CD4-positive, alpha-beta memory T cell (primary cell): Measurements from ENCODE around the gene KCTD19. TPM values are rescaled to one million over a fixed set of nuclear protein-coding genes. Genes with fewer than 3 reads are reported as not detected.

ENCODE experiments used
- polyA plus RNA-seq, 2 donors: library from polyadenylated mRNA; unstranded; fragments of 300-500 nt; fragmentation: Illumina TruSeq; gene quantifications; one replicate each; pipeline ENCODE4 v1.2.3, GENCODE V29; 2021
- total RNA-seq, 2 experiments: library from RNA; stranded (reverse); gene quantifications; one replicate each; pipeline ENCODE4 v1.2.3, GENCODE V29; 2021

KCTD19 gene
- total and polyA plus RNA-seq, 4 experiments from 2014 or later, result 0.10 TPM; not detected in 3

Other genes with a start within 250 kb of the KCTD19 start
- 10 to 100 TPM; 22.2 to 22.7 TPM for gene PHAF1, start 216.8 kb downstream of the KCTD19 start, total RNA-seq
- 10 to 100 TPM in 1 of 2 donors, 1 to 10 TPM in 1; 7.5 to 16.1 TPM for gene PHAF1, start 216.8 kb downstream of the KCTD19 start, polyA plus RNA-seq
- gene B3GNT9, start 175.7 kb downstream of the KCTD19 start, total RNA-seq, result 10 to 100 TPM; 10.0 to 10.4 TPM
- gene B3GNT9, start 175.7 kb downstream of the KCTD19 start, polyA plus RNA-seq, result 10 to 100 TPM; 10.0 to 11.8 TPM
- 100 to 1,000 TPM; 161 to 173 TPM for gene TRADD, start 166.8 kb downstream of the KCTD19 start, total RNA-seq
- 100 to 1,000 TPM; 221 to 285 TPM for gene TRADD, start 166.8 kb downstream of the KCTD19 start, polyA plus RNA-seq
- gene FBXL8, start 166.8 kb downstream of the KCTD19 start, total RNA-seq, result 10 to 100 TPM; 69.9 to 76.2 TPM
- gene FBXL8, start 166.8 kb downstream of the KCTD19 start, polyA plus RNA-seq, result 10 to 100 TPM; 19.2 to 26.5 TPM
- gene HSF4, start 162.0 kb downstream of the KCTD19 start, total RNA-seq, result 10 to 100 TPM; 93.6 to 98.7 TPM
- under 1 TPM in 1 of 2 donors, not detected in 1; 0.37 TPM for gene HSF4, start 162.0 kb downstream of the KCTD19 start, polyA plus RNA-seq
- 10 to 100 TPM in 1 of 2 experiments, 1 to 10 TPM in 1; 9.6 to 12.5 TPM for gene NOL3, start 156.2 kb downstream of the KCTD19 start, total RNA-seq
- 1 to 10 TPM; 1.3 to 1.7 TPM for gene NOL3, start 156.2 kb downstream of the KCTD19 start, polyA plus RNA-seq
- gene MATCAP1, start 142.8 kb downstream of the KCTD19 start, total RNA-seq, result 1 to 10 TPM; 8.6 to 9.0 TPM
- gene MATCAP1, start 142.8 kb downstream of the KCTD19 start, polyA plus RNA-seq, result 1 to 10 TPM; 1.8 to 3.0 TPM
- gene EXOC3L1, start 136.6 kb downstream of the KCTD19 start, total RNA-seq, result not detected
- under 1 TPM in 1 of 2 donors, not detected in 1; 0.21 TPM for gene EXOC3L1, start 136.6 kb downstream of the KCTD19 start, polyA plus RNA-seq
- 10 to 100 TPM; 87.3 to 91.3 TPM for gene E2F4, start 134.6 kb downstream of the KCTD19 start, total RNA-seq
- 10 to 100 TPM; 53.6 to 81.1 TPM for gene E2F4, start 134.6 kb downstream of the KCTD19 start, polyA plus RNA-seq
- gene ELMO3, start 127.6 kb downstream of the KCTD19 start, total RNA-seq, result 10 to 100 TPM; 10.1 to 10.6 TPM
- gene ELMO3, start 127.6 kb downstream of the KCTD19 start, polyA plus RNA-seq, result not detected
- gene TMEM208, start 99.6 kb downstream of the KCTD19 start, total RNA-seq, result 10 to 100 TPM; 35.5 to 35.7 TPM
- 10 to 100 TPM; 84.3 to 99.1 TPM for gene TMEM208, start 99.6 kb downstream of the KCTD19 start, polyA plus RNA-seq
- 10 to 100 TPM; 56.0 to 63.3 TPM for gene FHOD1, start 79.3 kb downstream of the KCTD19 start, total RNA-seq
- gene FHOD1, start 79.3 kb downstream of the KCTD19 start, polyA plus RNA-seq, result 1 to 10 TPM; 3.3 to 5.9 TPM
- gene SLC9A5, start 77.8 kb downstream of the KCTD19 start, total RNA-seq, result 1 to 10 TPM; 1.7 to 2.1 TPM
- gene SLC9A5, start 77.8 kb downstream of the KCTD19 start, polyA plus RNA-seq, result under 1 TPM in 1 of 2 donors, not detected in 1; 0.09 TPM
- 10 to 100 TPM; 17.3 to 24.0 TPM for gene PLEKHG4, start 47.2 kb downstream of the KCTD19 start, total RNA-seq
- 1 to 10 TPM; 4.3 to 4.9 TPM for gene PLEKHG4, start 47.2 kb downstream of the KCTD19 start, polyA plus RNA-seq
- not detected for gene LRRC36, start 74 bp upstream of the KCTD19 start, total RNA-seq
- not detected for gene LRRC36, start 74 bp upstream of the KCTD19 start, polyA plus RNA-seq
- gene TPPP3, start 66.8 kb upstream of the KCTD19 start, total RNA-seq, result not detected
- not detected for gene TPPP3, start 66.8 kb upstream of the KCTD19 start, polyA plus RNA-seq
- gene ZDHHC1, start 89.7 kb upstream of the KCTD19 start, total RNA-seq, result not detected
- gene ZDHHC1, start 89.7 kb upstream of the KCTD19 start, polyA plus RNA-seq, result not detected
- not detected for gene HSD11B2, start 104.4 kb upstream of the KCTD19 start, total RNA-seq
- gene HSD11B2, start 104.4 kb upstream of the KCTD19 start, polyA plus RNA-seq, result under 1 TPM in 1 of 2 donors, not detected in 1; 0.29 TPM
- gene ATP6V0D1, start 154.4 kb upstream of the KCTD19 start, total RNA-seq, result 10 to 100 TPM; 42.8 to 49.0 TPM
- gene ATP6V0D1, start 154.4 kb upstream of the KCTD19 start, polyA plus RNA-seq, result 100 to 1,000 TPM in 1 of 2 donors, 10 to 100 TPM in 1; 92.8 to 133 TPM
- not detected for gene AGRP, start 156.8 kb upstream of the KCTD19 start, total RNA-seq
- not detected for gene AGRP, start 156.8 kb upstream of the KCTD19 start, polyA plus RNA-seq
- gene RIPOR1, start 202.1 kb upstream of the KCTD19 start, total RNA-seq, result 10 to 100 TPM; 46.8 to 53.8 TPM
- gene RIPOR1, start 202.1 kb upstream of the KCTD19 start, polyA plus RNA-seq, result 1 to 10 TPM in 1 of 2 donors, under 1 TPM in 1; 0.75 to 7.1 TPM
- gene CTCF, start 235.8 kb upstream of the KCTD19 start, total RNA-seq, result 10 to 100 TPM; 69.8 to 72.5 TPM
- gene CTCF, start 235.8 kb upstream of the KCTD19 start, polyA plus RNA-seq, result 10 to 100 TPM; 26.5 to 85.7 TPM